ENCODE results near the gene LY6G6C. TPM values are rescaled to one million over a fixed set of nuclear protein-coding genes. Genes with fewer than 3 reads are reported as not detected.

Gene LY6G6C
- total RNA-seq, 1 donor from 2014 or later: not detected

- H3K27me3 ChIP-seq: no peaks in the 10 kb centered on the region
- DNase-seq (no peak), ATAC-seq (no peak)
- H3K4me1 ChIP-seq: peaks cover 55% of the 10 kb centered on the region
- peaks cover 28% of the 10 kb centered on the region for H3K36me3 ChIP-seq
- no peak for TF ChIP-seq CTCF (IDR thresholded peaks at IDR 0.05)
- intact Hi-C loops (cut with DNase I): no loop called here
- H3K27ac ChIP-seq: peak overlapping the region; percentile 92
- H3K9me3 ChIP-seq: no peaks in the 10 kb centered on the region
- peak overlapping the region; percentile 86 for H3K4me3 ChIP-seq
Measured at GRCh38 chr6:31736768-31737314, 15.3 kb upstream of the LY6G6C start.

GRCh38 chr6:31736021-31736767, 14.6 kb upstream of the LY6G6C start, which contains the start of gene CLIC1:
Gene CLIC1, minus strand, starts transcription at chr6:31736530. Its CDS starts 230 bp downstream, at chr6:31736300.
- H3K4me1 ChIP-seq: peaks cover 57% of the 10 kb centered on the region
- H3K4me3 ChIP-seq: peak within 1 kb of the TSS; percentile 86

GRCh38 chr6:31734821-31735406, 13.4 kb upstream of the LY6G6C start:
- Histone ChIP-seq H3K36me3 (peaks cover 43% of the 10 kb centered on the region), H3K4me3 (peak overlapping the region; percentile 86), H3K9me3 (no peaks in the 10 kb centered on the region), H3K27ac (peak overlapping the region; percentile 92), H3K27me3 (no peaks in the 10 kb centered on the region), H3K4me1 (peaks cover 56% of the 10 kb centered on the region)
- ATAC-seq (peak; percentile 39), DNase-seq (no peak)
- intact Hi-C loops (cut with DNase I): no loop called here
- no peak for TF ChIP-seq CTCF (IDR thresholded peaks at IDR 0.05)

More at GRCh38 chr6:31736021-31736767, 14.6 kb upstream of the LY6G6C start, which contains the start of gene CLIC1:
- ATAC-seq (peak; percentile 68), DNase-seq (peak; percentile 93)
- no peak for TF ChIP-seq CTCF (IDR thresholded peaks at IDR 0.05)
- intact Hi-C loops (cut with DNase I): no loop called here
- H3K27ac ChIP-seq: peak within 1 kb of the TSS; percentile 92
- no peaks in the 10 kb centered on the region for H3K9me3 ChIP-seq
- no peaks in the 10 kb centered on the region for H3K27me3 ChIP-seq
- H3K36me3 ChIP-seq: peaks cover 35% of the 10 kb centered on the region

- Histone ChIP-seq H3K9me3 (no peaks in the 10 kb centered on the region), H3K4me1 (peaks cover 53% of the 10 kb centered on the region), H3K27me3 (no peaks in the 10 kb centered on the region), H3K27ac (peak overlapping the region; percentile 92), H3K4me3 (peak overlapping the region; percentile 86), H3K36me3 (peaks cover 43% of the 10 kb centered on the region)
- DNase-seq (no peak), ATAC-seq (no peak)
- TF ChIP-seq CTCF (IDR thresholded peaks at IDR 0.05): no peak
- intact Hi-C loops (cut with DNase I): no loop called here
Measured at GRCh38 chr6:31734247-31734820, 12.8 kb upstream of the LY6G6C start.

- Histone ChIP-seq H3K4me3 (no peak overlapping the region), H3K9me3 (no peaks in the 10 kb centered on the region), H3K4me1 (peaks cover 50% of the 10 kb centered on the region), H3K27ac (peak overlapping the region; percentile 92), H3K36me3 (peaks cover 43% of the 10 kb centered on the region), H3K27me3 (no peaks in the 10 kb centered on the region)
- TF ChIP-seq CTCF (IDR thresholded peaks at IDR 0.05): no peak
- DNase-seq (no peak), ATAC-seq (no peak)
- intact Hi-C loops (cut with DNase I): no loop called here
Measured at GRCh38 chr6:31733734-31734133, 12.2 kb upstream of the LY6G6C start.
